ENCODE data around the gene MTHFD1L.
"Not testable (repeated sequence)": the region's sequence is repeated elsewhere in the genome, so short reads cannot be mapped to it uniquely, and the experiment has no call there.

The MTHFD1L gene

GRCh38 chr6:151022492-151022891, 157.0 kb downstream of the MTHFD1L start:
- H3K4me3 ChIP-seq (ENCODE audit: low read length): no peak overlapping the region
- H3K4me1 ChIP-seq (ENCODE audit: control insufficient read depth, insufficient read depth, low read length): peaks cover 26% of the 10 kb centered on the region
- H3K9me3 ChIP-seq (replicated peaks; ENCODE audit: low read length): no peaks in the 10 kb centered on the region
- no peak overlapping the region for H3K4me2 ChIP-seq (ENCODE audit: low read length)
- H3K27me3 ChIP-seq (ENCODE audit: control insufficient read depth, insufficient read depth, low read length): no peaks in the 10 kb centered on the region
- peaks cover 31% of the 10 kb centered on the region for H3K36me3 ChIP-seq (ENCODE audit: insufficient read depth, low read length)
- peak overlapping the region; percentile 41 for H3K9ac ChIP-seq (ENCODE audit: low read depth, low read length)

DNA sequence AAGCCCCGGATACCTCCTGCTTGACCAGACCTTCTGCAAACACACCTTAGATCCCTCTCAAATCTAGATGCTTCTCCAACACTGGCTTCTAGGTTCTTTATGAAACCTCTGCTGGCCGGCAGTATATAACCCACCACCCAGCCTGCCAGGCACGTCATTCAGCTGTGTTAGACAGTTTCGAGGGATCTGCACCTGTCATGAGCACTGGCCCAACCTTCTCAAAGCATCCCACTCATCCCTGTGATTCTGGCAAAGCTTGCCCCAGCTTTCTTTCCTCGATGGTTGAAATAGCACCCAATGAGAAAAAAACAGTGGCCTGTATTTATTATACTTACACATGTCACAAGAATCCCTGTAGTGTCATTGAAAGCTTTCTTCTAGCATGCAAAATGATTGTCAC, 157.8 kb downstream of the MTHFD1L start:
- Histone ChIP-seq H3K9me3 (replicated peaks; ENCODE audit: low read length) (no peaks in the 10 kb centered on the region), H3K9ac (ENCODE audit: low read depth, low read length) (no peak overlapping the region), H3K4me3 (ENCODE audit: low read length) (no peak overlapping the region), H3K36me3 (ENCODE audit: insufficient read depth, low read length) (peaks cover 33% of the 10 kb centered on the region), H3K27me3 (ENCODE audit: control insufficient read depth, insufficient read depth, low read length) (no peaks in the 10 kb centered on the region), H3K4me1 (ENCODE audit: control insufficient read depth, insufficient read depth, low read length) (peaks cover 20% of the 10 kb centered on the region), H3K4me2 (ENCODE audit: low read length) (no peak overlapping the region)

DNA sequence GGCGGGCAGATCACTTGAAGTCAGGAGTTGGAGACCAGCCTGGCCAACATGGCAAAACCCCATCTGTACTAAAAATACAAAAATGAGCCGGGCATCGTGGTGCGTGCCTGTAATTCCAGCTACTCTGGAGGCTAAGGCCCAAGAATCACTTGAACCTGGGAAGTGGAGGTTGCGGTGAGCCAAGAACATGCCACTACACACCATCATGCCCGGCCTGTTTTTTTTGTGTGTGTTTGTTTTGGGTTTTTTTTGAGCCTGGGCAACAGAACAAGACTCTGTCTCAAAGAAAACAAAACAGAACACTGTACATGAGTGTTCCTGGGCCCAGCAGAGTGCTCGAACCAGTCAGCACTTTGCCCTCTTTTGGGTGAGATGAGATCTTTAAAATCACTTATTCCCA, 159.1 kb downstream of the MTHFD1L start:
- H3K27me3 ChIP-seq (ENCODE audit: control insufficient read depth, insufficient read depth, low read length): no peaks in the 10 kb centered on the region
- H3K9ac ChIP-seq (ENCODE audit: low read depth, low read length): no peak overlapping the region
- H3K4me3 ChIP-seq (ENCODE audit: low read length): no peak overlapping the region
- H3K9me3 ChIP-seq (replicated peaks; ENCODE audit: low read length): no peaks in the 10 kb centered on the region
- H3K4me2 ChIP-seq (ENCODE audit: low read length): no peak overlapping the region
- H3K36me3 ChIP-seq (ENCODE audit: insufficient read depth, low read length): peaks cover 22% of the 10 kb centered on the region
- peaks cover 18% of the 10 kb centered on the region for H3K4me1 ChIP-seq (ENCODE audit: control insufficient read depth, insufficient read depth, low read length)

GRCh38 chr6:151025076-151025475, 159.6 kb downstream of the MTHFD1L start:
- peaks cover 22% of the 10 kb centered on the region for H3K36me3 ChIP-seq (ENCODE audit: insufficient read depth, low read length)
- H3K4me3 ChIP-seq (ENCODE audit: low read length): no peak overlapping the region
- no peaks in the 10 kb centered on the region for H3K9me3 ChIP-seq (replicated peaks; ENCODE audit: low read length)
- no peak overlapping the region for H3K4me2 ChIP-seq (ENCODE audit: low read length)
- H3K9ac ChIP-seq (ENCODE audit: low read depth, low read length): no peak overlapping the region
- peaks cover 18% of the 10 kb centered on the region for H3K4me1 ChIP-seq (ENCODE audit: control insufficient read depth, insufficient read depth, low read length)
- H3K27me3 ChIP-seq (ENCODE audit: control insufficient read depth, insufficient read depth, low read length): no peaks in the 10 kb centered on the region

GRCh38 chr6:151026041-151026663, 160.7 kb downstream of the MTHFD1L start:
- no peaks in the 10 kb centered on the region for H3K27me3 ChIP-seq (ENCODE audit: control insufficient read depth, insufficient read depth, low read length)
- peaks cover 19% of the 10 kb centered on the region for H3K36me3 ChIP-seq (ENCODE audit: insufficient read depth, low read length)
- no peak overlapping the region for H3K9ac ChIP-seq (ENCODE audit: low read depth, low read length)
- H3K4me2 ChIP-seq (ENCODE audit: low read length): no peak overlapping the region
- no peak overlapping the region for H3K4me3 ChIP-seq (ENCODE audit: low read length)
- peaks cover 18% of the 10 kb centered on the region for H3K4me1 ChIP-seq (ENCODE audit: control insufficient read depth, insufficient read depth, low read length)
- no peaks in the 10 kb centered on the region for H3K9me3 ChIP-seq (replicated peaks; ENCODE audit: low read length)

DNA sequence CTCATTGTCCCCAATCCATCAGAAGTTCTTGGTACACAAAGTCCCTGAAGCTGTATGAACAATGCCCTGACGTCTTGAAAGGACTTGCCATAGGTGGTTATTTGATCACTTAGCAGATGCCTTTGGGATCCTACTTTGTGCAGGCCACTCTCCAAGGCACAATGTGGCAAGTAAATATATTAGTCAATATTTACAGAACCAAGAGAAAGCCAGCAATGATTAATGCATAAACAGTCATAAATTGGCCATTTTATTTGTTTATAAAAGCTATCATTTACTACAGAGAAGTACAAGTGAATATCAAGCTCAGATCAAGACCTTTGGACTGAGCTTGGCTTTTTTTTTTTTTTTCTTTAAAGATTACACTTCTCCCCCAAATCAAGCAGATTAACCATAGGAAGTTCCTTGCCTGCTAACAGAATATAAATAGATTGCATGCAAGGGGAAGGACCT, 161.8 kb downstream of the MTHFD1L start:
- Histone ChIP-seq H3K4me1 (ENCODE audit: control insufficient read depth, insufficient read depth, low read length) (peaks cover 9% of the 10 kb centered on the region), H3K4me2 (ENCODE audit: low read length) (no peak overlapping the region), H3K9ac (ENCODE audit: low read depth, low read length) (no peak overlapping the region), H3K36me3 (ENCODE audit: insufficient read depth, low read length) (peaks cover 16% of the 10 kb centered on the region), H3K27me3 (ENCODE audit: control insufficient read depth, insufficient read depth, low read length) (no peaks in the 10 kb centered on the region), H3K4me3 (ENCODE audit: low read length) (no peak overlapping the region), H3K9me3 (replicated peaks; ENCODE audit: low read length) (no peaks in the 10 kb centered on the region)

GRCh38 chr6:151027936-151028838, 162.7 kb downstream of the MTHFD1L start:
- Histone ChIP-seq H3K4me3 (ENCODE audit: low read length) (no peak overlapping the region), H3K9me3 (replicated peaks; ENCODE audit: low read length) (no peaks in the 10 kb centered on the region), H3K9ac (ENCODE audit: low read depth, low read length) (no peak overlapping the region), H3K27me3 (ENCODE audit: control insufficient read depth, insufficient read depth, low read length) (no peaks in the 10 kb centered on the region), H3K4me2 (ENCODE audit: low read length) (no peak overlapping the region), H3K4me1 (ENCODE audit: control insufficient read depth, insufficient read depth, low read length) (peaks cover 3% of the 10 kb centered on the region), H3K36me3 (ENCODE audit: insufficient read depth, low read length) (peaks cover 16% of the 10 kb centered on the region)

GRCh38 chr6:151029970-151030369, 164.5 kb downstream of the MTHFD1L start:
- Histone ChIP-seq H3K36me3 (ENCODE audit: insufficient read depth, low read length) (peaks cover 23% of the 10 kb centered on the region), H3K4me3 (ENCODE audit: low read length) (no peak overlapping the region), H3K27me3 (ENCODE audit: control insufficient read depth, insufficient read depth, low read length) (no peaks in the 10 kb centered on the region), H3K9ac (ENCODE audit: low read depth, low read length) (no peak overlapping the region), H3K4me2 (ENCODE audit: low read length) (no peak overlapping the region), H3K9me3 (replicated peaks; ENCODE audit: low read length) (no peaks in the 10 kb centered on the region), H3K4me1 (ENCODE audit: control insufficient read depth, insufficient read depth, low read length) (peaks cover 5% of the 10 kb centered on the region)

DNA sequence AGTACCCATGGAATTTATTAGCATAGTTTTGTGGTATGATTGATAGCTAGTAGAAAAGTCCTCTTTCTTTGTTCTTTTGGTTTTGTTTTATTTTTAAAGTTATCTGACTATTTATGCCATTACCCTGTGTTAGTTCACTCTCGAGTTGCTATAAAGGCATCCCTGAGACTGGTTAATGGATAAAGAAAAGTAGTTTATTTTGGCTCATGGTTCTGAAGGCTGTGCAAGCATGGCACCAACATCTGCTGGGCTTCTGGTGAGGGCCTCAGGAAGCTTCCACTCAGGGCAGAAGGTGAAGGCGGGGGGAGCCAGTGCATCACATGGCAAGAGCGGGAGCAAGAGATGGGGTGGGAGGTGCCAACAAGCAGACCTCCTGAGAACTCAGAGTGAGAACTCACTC, 166.5 kb downstream of the MTHFD1L start:
- H3K27me3 ChIP-seq (ENCODE audit: control insufficient read depth, insufficient read depth, low read length): no peaks in the 10 kb centered on the region
- H3K4me1 ChIP-seq (ENCODE audit: control insufficient read depth, insufficient read depth, low read length): peaks cover 20% of the 10 kb centered on the region
- no peak overlapping the region for H3K4me3 ChIP-seq (ENCODE audit: low read length)
- no peaks in the 10 kb centered on the region for H3K9me3 ChIP-seq (replicated peaks; ENCODE audit: low read length)
- H3K36me3 ChIP-seq (ENCODE audit: insufficient read depth, low read length): peaks cover 22% of the 10 kb centered on the region
- no peak overlapping the region for H3K9ac ChIP-seq (ENCODE audit: low read depth, low read length)
- no peak overlapping the region for H3K4me2 ChIP-seq (ENCODE audit: low read length)

DNA sequence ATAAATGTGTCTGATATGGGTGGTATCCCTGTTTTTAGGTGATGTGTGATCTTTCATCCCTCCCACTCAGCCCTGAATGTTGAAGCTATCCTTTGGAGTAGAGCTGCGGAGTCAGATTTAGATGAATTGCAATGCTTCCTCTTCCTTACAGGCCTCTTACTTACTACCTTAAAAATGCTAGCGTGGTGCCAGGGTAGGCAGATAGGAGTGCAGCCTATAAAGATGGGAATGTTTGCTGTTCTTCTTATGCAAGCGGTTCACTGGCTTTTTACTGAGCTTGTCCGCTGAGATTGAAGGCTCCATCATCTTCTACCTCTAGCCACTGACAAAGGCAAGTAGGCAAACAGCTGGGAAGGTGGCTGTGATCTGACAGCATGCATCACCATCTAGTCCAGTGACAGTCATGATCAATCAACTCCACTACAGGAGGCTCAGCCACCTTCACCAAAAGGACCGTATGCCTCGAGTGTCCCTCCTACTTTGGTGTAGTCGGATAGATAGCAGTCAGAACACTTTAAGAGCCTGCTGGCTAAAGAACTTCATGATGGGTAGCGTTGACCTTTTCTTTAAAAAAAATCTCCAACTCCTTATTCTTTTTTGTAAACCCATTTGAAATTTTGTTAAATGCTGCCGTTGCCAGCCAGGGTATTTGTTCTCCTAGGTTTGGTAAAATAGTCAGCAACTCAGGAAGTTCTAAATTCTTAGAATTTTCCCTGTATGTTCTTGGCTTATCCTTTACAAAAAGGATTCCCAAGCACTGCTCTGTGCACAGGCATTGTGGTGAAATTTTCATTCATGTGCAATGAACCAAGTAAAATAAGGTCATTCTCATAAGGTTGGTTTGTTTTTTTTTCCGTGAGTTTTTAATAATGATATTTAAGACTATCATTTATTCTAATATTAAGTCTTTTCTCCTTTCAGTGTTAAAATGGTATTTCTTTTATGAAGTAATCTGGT, 169.6 kb downstream of the MTHFD1L start:
- H3K27me3 ChIP-seq (ENCODE audit: control insufficient read depth, insufficient read depth, low read length): no peaks in the 10 kb centered on the region
- H3K4me2 ChIP-seq (ENCODE audit: low read length): no peak overlapping the region
- no peaks in the 10 kb centered on the region for H3K9me3 ChIP-seq (replicated peaks; ENCODE audit: low read length)
- no peak overlapping the region for H3K4me3 ChIP-seq (ENCODE audit: low read length)
- H3K4me1 ChIP-seq (ENCODE audit: control insufficient read depth, insufficient read depth, low read length): peaks cover 32% of the 10 kb centered on the region
- peak overlapping the region; percentile 79 for H3K9ac ChIP-seq (ENCODE audit: low read depth, low read length)
- peaks cover 34% of the 10 kb centered on the region for H3K36me3 ChIP-seq (ENCODE audit: insufficient read depth, low read length)

DNA sequence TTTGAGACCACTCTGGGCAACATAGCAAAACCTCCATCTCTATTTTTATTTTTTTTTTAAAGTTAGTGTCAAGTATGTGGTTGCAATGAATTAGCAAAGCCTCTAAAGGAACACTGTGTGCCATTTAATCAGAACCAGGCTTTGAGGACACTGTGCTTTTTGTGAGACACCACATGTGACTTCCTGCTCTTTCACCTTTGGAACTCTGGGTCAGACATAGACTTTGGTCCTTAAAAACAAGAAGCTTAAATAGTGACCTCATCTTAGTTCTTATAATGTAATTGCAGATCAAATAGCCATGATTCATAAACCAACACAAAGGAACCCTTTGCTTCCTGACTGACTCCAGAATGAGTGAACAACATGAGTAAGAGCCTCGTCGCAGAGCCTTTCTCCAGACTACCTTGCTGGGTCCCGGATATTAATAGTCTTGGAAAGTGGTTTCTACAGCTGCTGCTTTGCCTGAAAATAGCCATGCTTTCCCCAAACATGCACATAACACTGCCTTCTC, 170.8 kb downstream of the MTHFD1L start:
- peak overlapping the region; percentile 10 for H3K4me2 ChIP-seq (ENCODE audit: low read length)
- not testable (repeated sequence) for H3K4me3 ChIP-seq (ENCODE audit: low read length); H3K9me3 ChIP-seq (replicated peaks; ENCODE audit: low read length); H3K27me3 ChIP-seq (ENCODE audit: control insufficient read depth, insufficient read depth, low read length)
- peak overlapping the region; percentile 79 for H3K9ac ChIP-seq (ENCODE audit: low read depth, low read length)
- H3K36me3 ChIP-seq (ENCODE audit: insufficient read depth, low read length): peaks cover 34% of the 10 kb centered on the region
- peaks cover 41% of the 10 kb centered on the region for H3K4me1 ChIP-seq (ENCODE audit: control insufficient read depth, insufficient read depth, low read length)

All from skeletal muscle satellite cell (primary cell).